ENCODE results near the gene PHLDA3.

PHLDA3 gene

GRCh38 chr1:201504179-201504631, 35.2 kb upstream of the PHLDA3 start:
- H2AFZ ChIP-seq (ENCODE audit: low read length): no peak overlapping the region
- no peaks in the 10 kb centered on the region for H3K27me3 ChIP-seq (ENCODE audit: insufficient read depth, low read length, poor library complexity, severe bottlenecking)
- 0 out of 2 replicates have a peak, but pooled peaks cover 3% of the 10 kb centered on the region for H3F3A ChIP-seq (ENCODE audit: low read depth)
- H3K4me3 ChIP-seq (ENCODE audit: low read length, poor library complexity, severe bottlenecking): peak overlapping the region; percentile 40
- peak overlapping the region; percentile 56 for H3K4me2 ChIP-seq (ENCODE audit: low read depth, low read length, poor library complexity, severe bottlenecking)
- peaks cover 82% of the 10 kb centered on the region for H3K79me2 ChIP-seq (ENCODE audit: insufficient read depth, low read length)
- no peaks in the 10 kb centered on the region for H3K36me3 ChIP-seq (ENCODE audit: insufficient read depth, low read length)
- H3K4me1 ChIP-seq (ENCODE audit: insufficient read depth, low read length, poor library complexity, severe bottlenecking): peaks cover 55% of the 10 kb centered on the region
- TF ChIP-seq CTCF (conservative IDR thresholded peaks at IDR 0.05; ENCODE audit: low read length) (no peak), EZH2phosphoT487 (IDR thresholded peaks at IDR 0.05; ENCODE audit: borderline replicate concordance) (no peak)
- H3K9me2 ChIP-seq (replicated peaks; ENCODE audit: low read depth, low read length): no peaks in the 10 kb centered on the region
- H3K9ac ChIP-seq (ENCODE audit: low read depth, low read length, poor library complexity, severe bottlenecking): peak overlapping the region; percentile 2
- peaks cover 5% of the 10 kb centered on the region for H4K20me1 ChIP-seq (ENCODE audit: insufficient read depth, low read length, poor library complexity, severe bottlenecking)
- no peaks in the 10 kb centered on the region for H3K9me3 ChIP-seq (ENCODE audit: insufficient read depth, low read depth, low read length)

- Histone ChIP-seq H2AFZ (ENCODE audit: low read length) (no peak overlapping the region), H3K4me1 (ENCODE audit: insufficient read depth, low read length, poor library complexity, severe bottlenecking) (peaks cover 51% of the 10 kb centered on the region), H3K9me2 (replicated peaks; ENCODE audit: low read depth, low read length) (no peaks in the 10 kb centered on the region), H3K4me3 (ENCODE audit: low read length, poor library complexity, severe bottlenecking) (peak overlapping the region; percentile 40), H3K4me2 (ENCODE audit: low read depth, low read length, poor library complexity, severe bottlenecking) (peak overlapping the region; percentile 56), H3K9me3 (ENCODE audit: insufficient read depth, low read depth, low read length) (no peaks in the 10 kb centered on the region), H3K79me2 (ENCODE audit: insufficient read depth, low read length) (peaks cover 84% of the 10 kb centered on the region), H3K9ac (ENCODE audit: low read depth, low read length, poor library complexity, severe bottlenecking) (peak overlapping the region; percentile 2), H3F3A (ENCODE audit: low read depth) (no peaks in the 10 kb centered on the region), H3K36me3 (ENCODE audit: insufficient read depth, low read length) (no peaks in the 10 kb centered on the region), H3K27me3 (ENCODE audit: insufficient read depth, low read length, poor library complexity, severe bottlenecking) (no peaks in the 10 kb centered on the region), H4K20me1 (ENCODE audit: insufficient read depth, low read length, poor library complexity, severe bottlenecking) (peaks cover 5% of the 10 kb centered on the region)
- no peak for TF ChIP-seq EZH2phosphoT487 (IDR thresholded peaks at IDR 0.05; ENCODE audit: borderline replicate concordance)
- no peak for TF ChIP-seq CTCF (conservative IDR thresholded peaks at IDR 0.05; ENCODE audit: low read length)
These were observed 34.6 kb upstream of the PHLDA3 start for GRCh38 chr1:201503397-201504176.

GRCh38 chr1:201502511-201502857, 33.5 kb upstream of the PHLDA3 start:
- Histone ChIP-seq H3K27me3 (ENCODE audit: insufficient read depth, low read length, poor library complexity, severe bottlenecking) (no peaks in the 10 kb centered on the region), H3K36me3 (ENCODE audit: insufficient read depth, low read length) (no peaks in the 10 kb centered on the region), H3K9me2 (replicated peaks; ENCODE audit: low read depth, low read length) (no peaks in the 10 kb centered on the region), H3K79me2 (ENCODE audit: insufficient read depth, low read length) (peaks cover 80% of the 10 kb centered on the region), H3F3A (ENCODE audit: low read depth) (no peaks in the 10 kb centered on the region), H3K4me2 (ENCODE audit: low read depth, low read length, poor library complexity, severe bottlenecking) (peak overlapping the region; percentile 56), H4K20me1 (ENCODE audit: insufficient read depth, low read length, poor library complexity, severe bottlenecking) (peaks cover 5% of the 10 kb centered on the region), H2AFZ (ENCODE audit: low read length) (no peak overlapping the region), H3K9ac (ENCODE audit: low read depth, low read length, poor library complexity, severe bottlenecking) (peak overlapping the region; percentile 35), H3K4me3 (ENCODE audit: low read length, poor library complexity, severe bottlenecking) (no peak overlapping the region), H3K4me1 (ENCODE audit: insufficient read depth, low read length, poor library complexity, severe bottlenecking) (peaks cover 47% of the 10 kb centered on the region), H3K9me3 (ENCODE audit: insufficient read depth, low read depth, low read length) (no peaks in the 10 kb centered on the region)
- TF ChIP-seq EZH2phosphoT487 (IDR thresholded peaks at IDR 0.05; ENCODE audit: borderline replicate concordance) (no peak), CTCF (conservative IDR thresholded peaks at IDR 0.05; ENCODE audit: low read length) (no peak)
